ENCODE data around the gene PRODH.
"Not testable (repeated sequence)": the region's sequence is repeated elsewhere in the genome, so short reads cannot be mapped to it uniquely, and the experiment has no call there.

- not testable (repeated sequence) for TF ChIP-seq ZNF16 (tag by site-specific recombination; IDR thresholded peaks at IDR 0.05; ENCODE audit: low read depth); ZNF274 (IDR thresholded peaks at IDR 0.05; ENCODE audit: low read length); ZNF274 (tag by site-specific recombination; IDR thresholded peaks at IDR 0.05; ENCODE audit: borderline replicate concordance); CTCF (tag by site-specific recombination; IDR thresholded peaks at IDR 0.05); ZNF335 (tag by site-specific recombination; conservative IDR thresholded peaks at IDR 0.05); ELK4 (IDR thresholded peaks at IDR 0.05; ENCODE audit: borderline replicate concordance, low read depth, low read length)
Measured at GRCh38 chr22:18961201-18961600, 25.1 kb upstream of the PRODH start.

Data from HEK293 (cell line).